SU-DHL-6 (cell line): ENCODE data around the gene ADPRS.

Source experiments
- H2AFZ ChIP-seq: fragments of 200-600 bp; sonication (generic); 2 replicates; pipeline ENCODE4 v1.6.1; 2014; ENCODE audit warnings: low read depth, mild to moderate bottlenecking, moderate library complexity, mixed read lengths, antibody characterized with exemption, low read length; ENCODE audit not compliant: severe bottlenecking
- H3F3A ChIP-seq: fragments of 200-600 bp; shearing (Covaris generic); 2 replicates; pipeline ENCODE4 v1.6.0; 2016; ENCODE audit warnings: antibody characterized with exemption, mild to moderate bottlenecking; ENCODE audit not compliant: insufficient read depth
- H3K27ac ChIP-seq: fragments of 200-600 bp; sonication (generic); 2 replicates; pipeline ENCODE4 v1.5.1; 2016; ENCODE audit warnings: low read depth, mild to moderate bottlenecking, low read length, moderate library complexity, mixed read lengths
- H3K27me3 ChIP-seq: fragments of 200-600 bp; sonication (generic), shearing (Covaris generic); 2 replicates; pipeline ENCODE4 v1.6.0; 2014; ENCODE audit warnings: mild to moderate bottlenecking, low read length
- H3K36me3 ChIP-seq: fragments of 200-600 bp; sonication (generic); 2 replicates; pipeline ENCODE4 v1.6.1; 2014; ENCODE audit warnings: mild to moderate bottlenecking, low read length, mixed read lengths
- H3K4me2 ChIP-seq: fragments of 300-600, 200-600 bp; shearing (Covaris generic), sonication (generic); 2 replicates; pipeline ENCODE4 v1.6.0; 2014; ENCODE audit warnings: low read length, low read depth, mild to moderate bottlenecking; ENCODE audit not compliant: poor library complexity, severe bottlenecking
- H3K4me3 ChIP-seq: fragments of 200-600 bp; sonication (generic); 2 replicates; pipeline ENCODE4 v1.5.1; 2014; ENCODE audit warnings: antibody characterized with exemption, low read length, mild to moderate bottlenecking, mixed read lengths; ENCODE audit not compliant: insufficient read depth, poor library complexity, severe bottlenecking
- H3K79me2 ChIP-seq: fragments of 200-600 bp; sonication (generic); 2 replicates; pipeline ENCODE4 v1.6.1; 2014; ENCODE audit warnings: mild to moderate bottlenecking, low read length, moderate library complexity; ENCODE audit not compliant: insufficient read depth
- H3K9ac ChIP-seq: fragments of 200-600 bp; sonication (generic); 2 replicates; pipeline ENCODE4 v1.7.0; 2014; ENCODE audit warnings: mild to moderate bottlenecking, low read length
- H3K9me2 ChIP-seq: fragments of 200-600 bp; sonication (generic); replicated peaks from 2 replicates; pipeline ENCODE4 v1.6.1; 2014; ENCODE audit warnings: low read length; ENCODE audit not compliant: insufficient read depth
- H3K9me3 ChIP-seq: fragments of 200-600 bp; sonication (generic); 2 replicates; pipeline ENCODE4 v1.6.1; 2014; ENCODE audit warnings: low read length, mixed read lengths; ENCODE audit not compliant: insufficient read depth
- H4K20me1 ChIP-seq: fragments of 200-600 bp; sonication (generic); 2 replicates; pipeline ENCODE4 v1.6.1; 2014; ENCODE audit warnings: low read depth, mild to moderate bottlenecking, antibody characterized with exemption, low read length, moderate library complexity, mixed read lengths
- CTCF ChIP-seq: fragments of 200-600 bp; sonication (generic); IDR thresholded peaks from one replicate; pipeline ENCODE4 v1.5.1; 2017; ENCODE audit warnings: antibody characterized with exemption, mild to moderate bottlenecking, low read length, moderate library complexity; ENCODE audit not compliant: insufficient read depth, poor library complexity, severe bottlenecking
- EZH2phosphoT487 ChIP-seq: fragments of 200-600 bp; sonication (generic), shearing (Covaris generic); conservative IDR thresholded peaks from 2 replicates; pipeline ENCODE4 v1.6.1; 2018; ENCODE audit warnings: mild to moderate bottlenecking, antibody characterized with exemption, low read length, moderate library complexity, mixed read lengths

Gene ADPRS

GRCh38 chr1:36076979-36077573 lies 11.6 kb upstream of the ADPRS start:
- TF ChIP-seq EZH2phosphoT487, result no peak
- no peak for TF ChIP-seq CTCF
- Histone ChIP-seq H3K4me2 (no peak overlapping the region), H3K9me3 (no peaks in the 10 kb centered on the region), H3K27me3 (no peaks in the 10 kb centered on the region), H4K20me1 (no peaks in the 10 kb centered on the region), H2AFZ (no peak overlapping the region), H3K9ac (no peak overlapping the region), H3F3A (no peaks in the 10 kb centered on the region), H3K79me2 (no peaks in the 10 kb centered on the region), H3K36me3 (no peaks in the 10 kb centered on the region), H3K27ac (no peak overlapping the region), H3K9me2 (no peaks in the 10 kb centered on the region), H3K4me3 (no peak overlapping the region)

GRCh38 chr1:36080236-36080635 lies 8.5 kb upstream of the ADPRS start:
- Histone ChIP-seq H2AFZ (no peak overlapping the region), H3K4me3 (no peak overlapping the region), H3K9me3 (no peaks in the 10 kb centered on the region), H3K9me2 (no peaks in the 10 kb centered on the region), H3F3A (no peaks in the 10 kb centered on the region), H3K36me3 (no peaks in the 10 kb centered on the region), H3K9ac (no peak overlapping the region), H4K20me1 (no peaks in the 10 kb centered on the region), H3K4me2 (no peak overlapping the region), H3K27ac (no peak overlapping the region), H3K27me3 (no peaks in the 10 kb centered on the region), H3K79me2 (no peaks in the 10 kb centered on the region)
- TF ChIP-seq EZH2phosphoT487, result no peak
- TF ChIP-seq CTCF, result no peak

GRCh38 chr1:36080801-36081200 lies 7.9 kb upstream of the ADPRS start:
- H3F3A ChIP-seq, result no peaks in the 10 kb centered on the region
- H3K79me2 ChIP-seq, result no peaks in the 10 kb centered on the region
- H4K20me1 ChIP-seq, result no peaks in the 10 kb centered on the region
- H3K36me3 ChIP-seq, result no peaks in the 10 kb centered on the region
- H3K9me3 ChIP-seq, result no peaks in the 10 kb centered on the region
- no peaks in the 10 kb centered on the region for H3K27me3 ChIP-seq
- no peak overlapping the region for H3K4me2 ChIP-seq
- H2AFZ ChIP-seq, result no peak overlapping the region
- no peak overlapping the region for H3K4me3 ChIP-seq
- H3K9ac ChIP-seq, result no peak overlapping the region
- H3K27ac ChIP-seq, result no peak overlapping the region
- H3K9me2 ChIP-seq, result no peaks in the 10 kb centered on the region
- TF ChIP-seq CTCF (no peak), EZH2phosphoT487 (no peak)
